ENCODE data around the gene CTLA4. TPM values are rescaled to one million over a fixed set of nuclear protein-coding genes. Genes with fewer than 3 reads are reported as not detected.
A peak's percentile ranks its signal among the peaks of the same experiment; 100 is the strongest.

The CTLA4 gene
- polyA plus RNA-seq, 3 donors = 0.08 TPM; not detected in 2

- WGBS (ENCODE audit: insufficient coverage) = no CpG with 5 or more reads among the region's 2 CpGs
- H4K20me1 ChIP-seq (ENCODE audit: insufficient read depth, low read length) = no peaks in the 10 kb centered on the region
- Mint-ChIP-seq H3K36me3 (peaks cover 5 to 8% of the 10 kb centered on the region in 2 donors), H3K4me3 (peak overlapping the region; percentile 66 to 87), H3K4me1 (peaks cover 86% of the 10 kb centered on the region), H3K27me3 (ENCODE audit: low read depth in 3 of 3) (no peaks in the 10 kb centered on the region), H3K27ac (peak overlapping the region; percentile 91 to 98 (median 95)), H3K9me3 (peaks cover 0 to 2% (median 0%) of the 10 kb centered on the region in 7 donors)
- peak overlapping the region; percentile 68 to 78 for H3K27ac ChIP-seq (ENCODE audit: low read depth in 1 of 2, low read length in 2 of 2)
- peak overlapping the region; percentile 22 for H3K9ac ChIP-seq (ENCODE audit: insufficient read depth, low read length, poor library complexity, severe bottlenecking)
- H3K27me3 ChIP-seq (ENCODE audit: control insufficient read depth in 2 of 2, insufficient read depth in 2 of 2, low read length in 2 of 2) = no peaks in the 10 kb centered on the region
- H3K9me3 ChIP-seq (replicated peaks in 1 of 2; ENCODE audit: control insufficient read depth in 1 of 2, insufficient read depth in 1 of 2, low read length in 2 of 2) = no peaks in the 10 kb centered on the region
- no peaks in the 10 kb centered on the region for H3K79me2 ChIP-seq (ENCODE audit: insufficient read depth, low read length)
- intact Hi-C loops (cut with micrococcal nuclease) = loop anchor here in 1 of 2 donors (10.0 kb wide), 1 partner anchor 237 kb away; no protein-coding TSS in a partner anchor
- peak overlapping the region; percentile 30 for H2AFZ ChIP-seq (ENCODE audit: insufficient read depth, low read depth, low read length, poor library complexity, severe bottlenecking)
- peak; percentile 86 to 93 (median 92) for DNase-seq
- no peak for TF ChIP-seq CTCF (IDR thresholded peaks at IDR 0.05)
- H3K4me2 ChIP-seq (replicated peaks; ENCODE audit: extremely low read depth, low read length, poor library complexity, severe bottlenecking) = peak overlapping the region; percentile 58
- peak overlapping the region in 1 of 3 experiments; percentile 45 for H3K4me3 ChIP-seq (replicated peaks in 1 of 3; ENCODE audit: low read depth in 2 of 3, low read length in 3 of 3)
- H3K4me1 ChIP-seq (ENCODE audit: control insufficient read depth in 1 of 2, insufficient read depth in 2 of 2, low read length in 2 of 2) = peaks cover 91 to 96% of the 10 kb centered on the region in 2 donors
- no peaks in the 10 kb centered on the region for H3K36me3 ChIP-seq (replicated peaks in 1 of 2; ENCODE audit: control insufficient read depth in 1 of 2, insufficient read depth in 2 of 2, low read length in 2 of 2)
Observed at GRCh38 chr2:203891474-203891873, 23.9 kb downstream of the CTLA4 start.

- H3K27ac Mint-ChIP-seq = peak overlapping the region; percentile 91 to 98 (median 95)
- H3K4me1 ChIP-seq (ENCODE audit: control insufficient read depth in 1 of 2, insufficient read depth in 2 of 2, low read length in 2 of 2) = peaks cover 91 to 96% of the 10 kb centered on the region in 2 donors
Observed at GRCh38 chr2:203892207-203892606, 24.6 kb downstream of the CTLA4 start.

More at GRCh38 chr2:203892207-203892606, 24.6 kb downstream of the CTLA4 start:
- Mint-ChIP-seq H3K36me3 (peaks cover 5 to 10% of the 10 kb centered on the region in 2 donors), H3K9me3 (peaks cover 0 to 2% (median 0%) of the 10 kb centered on the region in 7 donors), H3K4me3 (no peak overlapping the region), H3K27me3 (ENCODE audit: low read depth in 3 of 3) (no peaks in the 10 kb centered on the region), H3K4me1 (peaks cover 86% of the 10 kb centered on the region)
- TF ChIP-seq CTCF (IDR thresholded peaks at IDR 0.05) = no peak
- no peaks in the 10 kb centered on the region for H3K36me3 ChIP-seq (replicated peaks in 1 of 2; ENCODE audit: control insufficient read depth in 1 of 2, insufficient read depth in 2 of 2, low read length in 2 of 2)
- no peaks in the 10 kb centered on the region for H4K20me1 ChIP-seq (ENCODE audit: insufficient read depth, low read length)
- no peak overlapping the region for H3K9ac ChIP-seq (ENCODE audit: insufficient read depth, low read length, poor library complexity, severe bottlenecking)
- H3K79me2 ChIP-seq (ENCODE audit: insufficient read depth, low read length) = no peaks in the 10 kb centered on the region
- no peaks in the 10 kb centered on the region for H3K9me3 ChIP-seq (replicated peaks in 1 of 2; ENCODE audit: control insufficient read depth in 1 of 2, insufficient read depth in 1 of 2, low read length in 2 of 2)
- H3K4me3 ChIP-seq (replicated peaks in 1 of 3; ENCODE audit: low read depth in 2 of 3, low read length in 3 of 3) = peak overlapping the region in 1 of 3 experiments; percentile 45
- WGBS (ENCODE audit: insufficient coverage) = 80% methylated on average over 3 of the region's 4 CpGs
- H3K4me2 ChIP-seq (replicated peaks; ENCODE audit: extremely low read depth, low read length, poor library complexity, severe bottlenecking) = no peak overlapping the region
- H3K27ac ChIP-seq (ENCODE audit: low read depth in 1 of 2, low read length in 2 of 2) = peak overlapping the region; percentile 68 to 78
- H3K27me3 ChIP-seq (ENCODE audit: control insufficient read depth in 2 of 2, insufficient read depth in 2 of 2, low read length in 2 of 2) = no peaks in the 10 kb centered on the region
- intact Hi-C loops (cut with micrococcal nuclease) = loop anchor here in 1 of 2 donors (10.0 kb wide), 1 partner anchor 237 kb away; no protein-coding TSS in a partner anchor
- DNase-seq = no peak
- no peak overlapping the region for H2AFZ ChIP-seq (ENCODE audit: insufficient read depth, low read depth, low read length, poor library complexity, severe bottlenecking)

Measured in CD14-positive monocyte (primary cell).